Measurements from ENCODE around the gene IDS.

The IDS gene

DNA sequence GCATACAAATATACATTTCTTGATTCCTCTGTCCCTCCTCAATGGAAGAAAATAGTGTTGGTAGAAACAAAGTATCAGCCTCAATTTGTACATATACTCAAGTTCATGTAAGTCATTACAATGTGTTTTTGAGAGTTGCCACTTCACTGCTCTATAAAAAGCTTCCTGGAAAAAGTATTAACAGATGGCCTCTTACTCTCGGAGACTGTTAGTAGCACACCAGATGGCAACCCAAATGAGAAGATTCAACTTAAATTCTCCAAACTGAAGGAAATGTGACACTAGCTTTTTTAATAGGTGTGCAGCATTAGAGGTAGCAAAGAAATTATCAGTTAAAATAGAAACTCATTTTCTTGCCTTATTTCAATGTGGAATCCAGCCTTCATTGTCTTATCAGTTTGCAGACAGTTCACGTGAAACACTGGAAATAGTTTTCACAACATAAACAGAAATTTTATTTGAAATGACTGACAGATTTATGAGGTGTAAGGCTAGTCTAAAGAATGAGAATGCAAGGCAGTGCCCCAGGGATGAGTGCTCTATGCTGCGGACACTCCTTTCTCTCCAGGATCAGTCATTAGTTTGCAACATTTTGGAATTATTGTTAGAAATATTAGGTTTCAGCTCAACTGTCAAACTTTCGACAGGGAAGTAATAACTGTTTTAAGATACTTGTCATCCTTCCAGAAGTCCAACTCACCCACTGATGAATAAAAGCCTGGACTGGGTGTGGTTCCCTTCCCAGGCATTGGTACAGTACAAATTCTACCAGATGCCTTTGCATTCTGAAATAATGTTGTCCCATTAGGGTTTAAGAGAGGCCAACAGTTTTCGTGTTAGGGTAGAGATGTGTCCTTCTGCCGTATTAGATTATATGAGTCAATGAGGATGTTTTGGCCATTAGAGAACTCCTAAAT is 50.9 kb downstream of the IDS start:
- no peak for DNase-seq

DNA sequence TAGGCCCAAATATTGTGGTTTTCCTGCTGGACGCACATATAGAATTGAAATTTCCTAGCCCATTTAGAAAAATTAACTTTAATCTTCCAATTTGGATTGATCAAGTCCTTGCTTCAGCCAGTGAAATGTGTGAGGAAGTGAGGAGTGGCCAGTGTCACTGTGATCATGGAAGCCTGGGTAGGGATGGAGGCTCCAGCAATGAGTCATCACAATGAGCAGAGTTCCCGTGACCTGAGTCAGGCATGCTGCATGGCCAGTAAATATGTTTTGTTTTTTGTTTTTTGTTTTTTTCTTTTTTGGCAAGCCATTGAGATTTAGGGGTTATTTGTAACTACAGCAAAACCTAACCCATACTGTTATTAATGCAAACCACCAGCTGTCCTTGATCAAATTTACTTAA is 52.1 kb downstream of the IDS start:
- no peak for DNase-seq

DNA sequence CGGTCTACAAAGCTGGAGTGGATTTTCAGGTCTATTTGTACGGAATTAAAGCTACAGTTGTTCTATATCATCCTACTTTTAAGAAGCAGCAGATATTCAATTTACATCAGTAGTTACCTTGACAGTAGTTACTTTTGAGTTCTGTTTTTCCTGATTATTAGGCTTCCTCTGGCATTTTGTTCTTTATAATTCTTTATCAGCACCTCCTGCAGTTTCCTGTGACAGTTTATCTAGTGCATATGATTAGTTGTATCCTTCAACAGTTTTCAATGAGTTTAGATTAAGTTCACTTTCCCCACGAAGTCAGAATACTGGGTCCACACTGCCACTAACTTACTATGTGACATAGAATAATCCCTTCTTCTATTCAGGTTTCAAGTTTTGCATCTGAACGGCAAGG is 71.7 kb downstream of the IDS start:
- DNase-seq, result peak; percentile 1

DNA sequence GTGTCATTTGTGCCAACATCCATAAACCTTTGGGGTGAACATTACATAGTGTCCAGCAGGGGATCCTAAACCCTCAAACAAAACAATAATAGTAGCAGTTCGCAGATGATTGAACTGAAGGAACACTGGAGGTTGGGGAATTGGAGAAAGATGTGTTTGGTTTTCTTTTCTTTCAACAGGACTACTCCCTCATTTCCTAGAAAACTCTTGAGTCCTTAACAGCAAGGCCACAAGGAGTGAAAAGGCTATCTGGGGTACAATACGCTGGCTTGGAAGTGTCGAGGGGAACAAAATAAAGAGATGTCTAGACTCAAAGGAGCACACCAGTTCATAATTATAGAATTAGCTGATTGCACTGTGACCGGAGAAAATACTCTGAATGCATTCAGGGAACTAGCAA is 72.1 kb downstream of the IDS start:
- DNase-seq, result no peak
